Astrocyte (in vitro differentiated cells and primary cell): ENCODE measurements around the gene PVALEF. TPM values are rescaled to one million over a fixed set of nuclear protein-coding genes. Genes with fewer than 3 reads are reported as not detected.

Experiments used
- DNase-seq: peaks from one replicate; pipeline ENCODE4 v3.0.0-alpha.2; 2010; ENCODE audit warnings: low read depth
- FAIRE-seq: peaks from 2 replicates; lab custom pipeline; 2011; peaks lifted over from hg19 to GRCh38; lab: Jason Lieb, UNC
- H2AFZ ChIP-seq: 2 replicates; pipeline ENCODE4 v1.6.0; 2012; ENCODE audit warnings: low read depth, low read length, inconsistent platforms
- H3K27ac ChIP-seq: 2 replicates; pipeline ENCODE4 v1.5.1; 2011; ENCODE audit warnings: low read depth, low read length, inconsistent platforms
- H3K27me3 ChIP-seq: 2 replicates; pipeline ENCODE4 v1.6.0; 2011; ENCODE audit warnings: low read length, inconsistent platforms; ENCODE audit not compliant: insufficient read depth
- H3K36me3 ChIP-seq: 2 replicates; pipeline ENCODE4 v1.5.1; 2011; ENCODE audit warnings: low read length, inconsistent platforms; ENCODE audit not compliant: insufficient read depth
- H3K4me1 ChIP-seq: 2 replicates; pipeline ENCODE4 v1.5.1; 2011; ENCODE audit warnings: low read length, inconsistent platforms; ENCODE audit not compliant: insufficient read depth
- H3K4me2 ChIP-seq: 2 replicates; pipeline ENCODE4 v1.6.0; 2012; ENCODE audit warnings: low read length, inconsistent platforms
- H3K4me3 ChIP-seq: 2 replicates; pipeline ENCODE4 v1.5.1; 2011; ENCODE audit warnings: low read depth, mild to moderate bottlenecking, low read length, inconsistent platforms; ENCODE audit not compliant: insufficient read depth
- H3K79me2 ChIP-seq: 2 replicates; pipeline ENCODE4 v1.6.0; 2012; ENCODE audit warnings: mild to moderate bottlenecking, low read length, inconsistent platforms; ENCODE audit not compliant: insufficient read depth
- H3K9ac ChIP-seq: 2 replicates; pipeline ENCODE4 v1.6.0; 2012; ENCODE audit warnings: mild to moderate bottlenecking, low read length, inconsistent platforms
- H3K9me3 ChIP-seq: 2 replicates; pipeline ENCODE4 v1.5.1; 2012; ENCODE audit warnings: low read depth, mild to moderate bottlenecking, low read length, inconsistent platforms; ENCODE audit not compliant: insufficient read depth
- H4K20me1 ChIP-seq: 2 replicates; pipeline ENCODE4 v1.6.0; 2012; ENCODE audit warnings: low read length, inconsistent platforms; ENCODE audit not compliant: insufficient read depth
- H3K27ac Mint-ChIP-seq: one replicate; pipeline ENCODE4 v1.8.0; 2021; ENCODE audit warnings: mild to moderate bottlenecking, mixed read lengths; ENCODE audit not compliant: unreplicated experiment
- H3K27me3 Mint-ChIP-seq: one replicate; pipeline ENCODE4 v1.8.0; 2021; ENCODE audit warnings: low read depth, mixed read lengths; ENCODE audit not compliant: unreplicated experiment
- H3K36me3 Mint-ChIP-seq: one replicate; pipeline ENCODE4 v1.8.0; 2021; ENCODE audit warnings: low read depth, mixed read lengths; ENCODE audit not compliant: unreplicated experiment
- H3K4me1 Mint-ChIP-seq: one replicate; pipeline ENCODE4 v1.8.0; 2021; ENCODE audit warnings: low read depth, mixed read lengths; ENCODE audit not compliant: unreplicated experiment
- H3K4me3 Mint-ChIP-seq: one replicate; pipeline ENCODE4 v1.8.0; 2021; ENCODE audit warnings: mild to moderate bottlenecking, moderate library complexity, mixed read lengths; ENCODE audit not compliant: unreplicated experiment
- H3K9me3 Mint-ChIP-seq: one replicate; pipeline ENCODE4 v1.8.0; 2021; ENCODE audit warnings: mild to moderate bottlenecking, mixed read lengths; ENCODE audit not compliant: unreplicated experiment
- CTCF ChIP-seq: IDR thresholded peaks from 2 replicates; pipeline ENCODE4 v1.5.1; 2011; ENCODE audit warnings: low read depth, mild to moderate bottlenecking, inconsistent platforms, low read length, moderate library complexity; ENCODE audit not compliant: insufficient read depth
- EZH2 ChIP-seq: IDR thresholded peaks from 2 replicates; pipeline ENCODE4 v1.6.1; 2012; ENCODE audit warnings: mild to moderate bottlenecking, low read length, inconsistent platforms; ENCODE audit not compliant: insufficient read depth
- total RNA-seq: library from RNA; stranded (reverse); gene quantifications from 2 replicates; pipeline ENCODE4 v1.2.1, GENCODE V29; 2021

The PVALEF gene
- total RNA-seq, 1 donor from 2014 or later, result not detected

DNA sequence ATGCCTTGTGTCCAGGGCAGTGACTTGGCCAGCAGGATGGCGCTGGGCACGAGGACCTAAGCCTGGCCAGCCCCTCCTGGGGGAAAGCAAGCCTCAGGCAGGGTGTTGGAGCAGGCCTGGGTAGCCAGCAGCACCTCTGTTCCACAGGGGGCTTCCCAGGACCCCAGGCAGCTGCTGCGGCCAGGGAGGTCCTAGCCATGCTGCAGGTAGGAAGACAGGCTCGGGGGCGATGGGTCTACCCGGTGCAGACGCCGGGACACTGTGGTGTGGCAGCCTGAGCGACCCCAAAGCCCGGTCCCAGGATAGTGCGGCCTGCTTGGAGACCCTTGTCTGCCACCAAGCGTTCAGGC, 23.2 kb downstream of the PVALEF start:
- Mint-ChIP-seq H3K4me3 (no peak overlapping the region), H3K36me3 (no peaks in the 10 kb centered on the region), H3K27me3 (peaks cover 7% of the 10 kb centered on the region), H3K9me3 (no peaks in the 10 kb centered on the region), H3K27ac (no peak overlapping the region), H3K4me1 (no peaks in the 10 kb centered on the region)
- Histone ChIP-seq H4K20me1 (no peaks in the 10 kb centered on the region), H3K4me2 (no peak overlapping the region), H3K9ac (no peak overlapping the region), H3K4me3 (no peak overlapping the region), H3K9me3 (no peaks in the 10 kb centered on the region), H3K27me3 (peaks cover 3% of the 10 kb centered on the region), H3K36me3 (no peaks in the 10 kb centered on the region), H3K79me2 (no peaks in the 10 kb centered on the region), H2AFZ (no peak overlapping the region), H3K27ac (no peak overlapping the region), H3K4me1 (no peaks in the 10 kb centered on the region)
- DNase-seq, result no peak
- TF ChIP-seq EZH2 (no peak), CTCF (no peak)
- no peak for FAIRE-seq

DNA sequence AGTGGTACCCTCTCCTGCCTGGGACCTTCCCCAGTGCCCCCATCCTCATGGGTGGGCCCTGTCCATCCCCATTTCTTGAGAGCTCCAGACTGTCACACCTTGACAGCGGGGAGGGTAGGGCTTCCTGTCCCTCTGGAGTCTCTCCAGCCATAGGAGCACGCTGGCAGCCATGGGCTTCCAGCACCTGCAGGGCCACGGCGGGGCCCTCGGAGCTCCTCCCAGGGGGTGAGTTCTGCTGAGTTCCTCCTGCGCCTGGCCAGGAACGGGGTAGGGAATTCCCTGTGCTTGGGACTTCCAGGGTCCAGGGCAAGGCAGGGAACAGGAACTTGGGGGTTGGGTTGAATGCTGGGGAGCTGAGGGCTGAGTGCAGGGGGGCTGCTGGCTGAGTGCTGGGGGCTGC, 23.7 kb downstream of the PVALEF start:
- DNase-seq, result no peak
- no peaks in the 10 kb centered on the region for H3K36me3 Mint-ChIP-seq
- H3K4me3 ChIP-seq, result no peak overlapping the region
- FAIRE-seq, result no peak
- H3K4me3 Mint-ChIP-seq, result no peak overlapping the region
- H3K27ac ChIP-seq, result no peak overlapping the region
- H3K9me3 ChIP-seq, result no peaks in the 10 kb centered on the region
- no peaks in the 10 kb centered on the region for H4K20me1 ChIP-seq
- no peak overlapping the region for H2AFZ ChIP-seq
- no peaks in the 10 kb centered on the region for H3K9me3 Mint-ChIP-seq
- H3K27me3 Mint-ChIP-seq, result peaks cover 7% of the 10 kb centered on the region
- no peaks in the 10 kb centered on the region for H3K36me3 ChIP-seq
- H3K4me2 ChIP-seq, result no peak overlapping the region
- TF ChIP-seq CTCF (no peak), EZH2 (no peak)
- H3K4me1 Mint-ChIP-seq, result no peaks in the 10 kb centered on the region
- H3K27ac Mint-ChIP-seq, result no peak overlapping the region
- H3K4me1 ChIP-seq, result no peaks in the 10 kb centered on the region
- no peak overlapping the region for H3K9ac ChIP-seq
- peaks cover 3% of the 10 kb centered on the region for H3K27me3 ChIP-seq
- no peaks in the 10 kb centered on the region for H3K79me2 ChIP-seq

- no peak overlapping the region for H3K4me2 ChIP-seq
- H3K36me3 ChIP-seq, result no peaks in the 10 kb centered on the region
- H3K27ac ChIP-seq, result no peak overlapping the region
- Mint-ChIP-seq H3K4me1 (no peaks in the 10 kb centered on the region), H3K27ac (no peak overlapping the region), H3K27me3 (peaks cover 5% of the 10 kb centered on the region), H3K4me3 (no peak overlapping the region), H3K36me3 (peaks cover 3% of the 10 kb centered on the region), H3K9me3 (no peaks in the 10 kb centered on the region)
- H3K9ac ChIP-seq, result no peak overlapping the region
- H3K4me1 ChIP-seq, result no peaks in the 10 kb centered on the region
- peaks cover 3% of the 10 kb centered on the region for H3K27me3 ChIP-seq
- no peaks in the 10 kb centered on the region for H4K20me1 ChIP-seq
- no peak for FAIRE-seq
- H3K79me2 ChIP-seq, result no peaks in the 10 kb centered on the region
- TF ChIP-seq CTCF, result no peak
- no peak for TF ChIP-seq EZH2
- H3K9me3 ChIP-seq, result no peaks in the 10 kb centered on the region
- no peak overlapping the region for H2AFZ ChIP-seq
- no peak for DNase-seq
- H3K4me3 ChIP-seq, result no peak overlapping the region
Observed at GRCh38 chr17:81189670-81190530, 24.6 kb downstream of the PVALEF start.
